ENCODE measurements around the gene DPF3.

DPF3 gene

DNA sequence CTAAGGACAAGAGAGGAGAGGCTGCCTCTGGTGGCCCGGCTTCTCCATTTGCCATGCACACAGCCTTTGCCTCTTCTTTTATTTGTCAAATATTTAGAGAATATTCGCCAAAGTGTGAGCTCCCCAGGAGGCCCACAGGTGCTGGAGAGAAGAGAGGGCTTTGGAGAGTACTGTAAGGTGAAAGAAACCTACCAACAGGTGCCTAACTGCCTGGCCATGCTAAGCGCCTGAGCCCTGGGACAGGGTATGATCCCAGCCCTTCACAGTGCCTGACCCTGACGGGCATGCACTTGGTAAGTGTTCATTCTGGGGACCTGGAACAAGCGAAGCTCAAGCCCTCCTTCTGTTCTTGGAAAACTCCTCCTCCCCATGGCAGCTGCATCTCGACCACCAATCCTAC, 106.1 kb downstream of the DPF3 start:
- TF ChIP-seq POLR2A (IDR thresholded peaks at IDR 0.05; ENCODE audit: low read depth, low read length): no peak
- TF ChIP-seq POU2F2 (IDR thresholded peaks at IDR 0.05; ENCODE audit: low read depth, low read length): no peak
- no peak for TF ChIP-seq PAX5 (IDR thresholded peaks at IDR 0.05; ENCODE audit: insufficient read depth, low read length, severe bottlenecking)
- TF ChIP-seq TAF1 (IDR thresholded peaks at IDR 0.05; ENCODE audit: low read depth, low read length): no peak
- no peak for TF ChIP-seq SPI1 (IDR thresholded peaks at IDR 0.05; ENCODE audit: low read depth, low read length)
- TF ChIP-seq POLR2AphosphoS5 (IDR thresholded peaks at IDR 0.05; ENCODE audit: low read depth, low read length): no peak
- FAIRE-seq (no peak), DNase-seq (ENCODE audit: insufficient read length, low spot score) (no peak)

DNA sequence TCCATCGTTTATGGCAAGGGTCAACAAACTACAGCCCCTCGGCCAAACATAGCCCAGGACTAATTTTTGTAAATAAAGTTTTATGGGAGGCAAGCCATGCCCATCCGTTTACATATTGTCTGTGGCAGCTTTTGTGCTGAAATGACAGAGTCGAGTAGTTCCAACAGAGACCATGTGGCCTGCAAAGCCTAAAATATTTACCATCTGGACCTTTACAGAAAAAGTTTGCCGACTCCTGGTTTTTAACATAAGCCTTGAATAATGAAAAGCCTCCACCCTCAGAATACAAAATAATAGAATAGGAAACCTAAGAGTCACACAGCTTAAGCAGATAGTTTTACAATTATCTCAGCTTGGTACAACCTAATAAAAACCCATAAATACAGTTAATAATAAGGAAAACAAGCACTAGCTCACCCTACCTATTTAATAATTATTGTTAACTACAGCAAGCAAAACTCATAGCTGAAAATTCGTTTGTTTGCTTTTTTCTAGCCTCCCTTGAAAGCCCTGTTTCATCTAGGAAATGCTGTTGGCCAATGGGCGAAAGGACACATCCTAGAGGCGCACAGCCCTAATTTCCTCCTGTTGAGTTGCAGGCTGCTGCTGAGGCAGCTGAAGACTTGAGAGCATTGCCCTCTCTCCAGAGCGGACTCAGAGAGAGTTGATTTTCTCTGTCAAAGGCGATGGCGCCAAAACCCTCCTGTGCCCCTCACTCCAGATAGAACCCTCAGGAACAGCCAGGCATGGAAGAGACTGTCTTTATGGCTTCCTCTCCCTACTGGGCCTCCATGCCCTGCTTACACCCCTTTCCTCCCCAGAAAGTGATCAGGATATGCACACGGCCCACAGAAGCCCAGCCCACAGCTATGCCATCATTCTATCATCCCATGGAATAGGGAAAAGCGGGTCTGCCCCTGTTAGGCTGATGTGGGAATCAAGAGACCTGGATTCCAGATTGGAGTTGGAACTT, 107.2 kb downstream of the DPF3 start:
- DNase-seq (ENCODE audit: insufficient read length, low spot score) (no peak), FAIRE-seq (no peak)
- TF ChIP-seq POLR2A (IDR thresholded peaks at IDR 0.05; ENCODE audit: low read depth, low read length) (no peak), POU2F2 (IDR thresholded peaks at IDR 0.05; ENCODE audit: low read depth, low read length) (no peak), POLR2AphosphoS5 (IDR thresholded peaks at IDR 0.05; ENCODE audit: low read depth, low read length) (no peak), PAX5 (IDR thresholded peaks at IDR 0.05; ENCODE audit: insufficient read depth, low read length, severe bottlenecking) (no peak), SPI1 (IDR thresholded peaks at IDR 0.05; ENCODE audit: low read depth, low read length) (no peak), TAF1 (IDR thresholded peaks at IDR 0.05; ENCODE audit: low read depth, low read length) (no peak)

DNA sequence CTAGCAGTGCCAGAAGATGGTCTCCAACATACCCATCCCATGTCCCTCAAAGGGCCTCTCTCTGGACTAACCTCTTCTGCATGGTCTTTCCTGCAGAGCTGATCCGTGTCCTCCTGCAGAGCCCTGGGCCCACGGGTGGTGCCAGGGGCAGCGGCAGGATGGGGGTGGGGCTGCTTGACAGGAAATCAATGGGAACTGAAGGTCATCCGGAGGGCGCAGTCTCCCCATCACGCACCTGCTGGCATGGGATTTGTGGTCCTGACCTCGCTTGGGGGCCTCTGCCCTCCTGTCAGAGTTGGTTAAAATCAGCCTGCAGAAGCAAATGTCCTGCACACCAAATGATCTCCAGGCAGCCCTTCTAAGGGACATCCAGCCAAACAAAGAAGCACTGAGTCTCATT, 110.2 kb downstream of the DPF3 start:
- FAIRE-seq: no peak
- TF ChIP-seq POLR2A (IDR thresholded peaks at IDR 0.05; ENCODE audit: low read depth, low read length) (no peak), SPI1 (IDR thresholded peaks at IDR 0.05; ENCODE audit: low read depth, low read length) (no peak), TAF1 (IDR thresholded peaks at IDR 0.05; ENCODE audit: low read depth, low read length) (no peak), POLR2AphosphoS5 (IDR thresholded peaks at IDR 0.05; ENCODE audit: low read depth, low read length) (no peak), PAX5 (IDR thresholded peaks at IDR 0.05; ENCODE audit: insufficient read depth, low read length, severe bottlenecking) (no peak), POU2F2 (IDR thresholded peaks at IDR 0.05; ENCODE audit: low read depth, low read length) (no peak)
- no peak for DNase-seq (ENCODE audit: insufficient read length, low spot score)

DNA sequence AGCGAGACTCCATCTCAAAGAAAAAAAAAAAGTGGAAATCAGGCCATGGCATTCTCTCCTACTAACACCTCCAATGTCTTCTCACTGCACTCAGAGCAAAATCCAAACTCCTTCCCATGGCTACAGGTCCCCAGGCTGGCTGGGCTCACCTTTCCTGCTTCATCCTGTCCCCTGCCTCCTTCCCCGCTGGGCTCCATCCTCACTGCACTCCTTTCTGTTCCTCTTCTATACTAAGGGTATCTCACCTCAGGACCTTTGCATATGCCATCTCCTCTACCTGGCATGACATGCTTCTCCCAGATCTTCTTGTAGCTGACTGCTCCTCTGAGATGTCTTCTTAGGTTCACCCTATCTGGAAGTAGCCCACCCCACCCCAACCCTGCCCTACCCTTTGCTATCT, 111.1 kb downstream of the DPF3 start:
- TF ChIP-seq POU2F2 (IDR thresholded peaks at IDR 0.05; ENCODE audit: low read depth, low read length) (no peak), POLR2A (IDR thresholded peaks at IDR 0.05; ENCODE audit: low read depth, low read length) (no peak), POLR2AphosphoS5 (IDR thresholded peaks at IDR 0.05; ENCODE audit: low read depth, low read length) (no peak), TAF1 (IDR thresholded peaks at IDR 0.05; ENCODE audit: low read depth, low read length) (no peak), SPI1 (IDR thresholded peaks at IDR 0.05; ENCODE audit: low read depth, low read length) (no peak), PAX5 (IDR thresholded peaks at IDR 0.05; ENCODE audit: insufficient read depth, low read length, severe bottlenecking) (no peak)
- DNase-seq (ENCODE audit: insufficient read length, low spot score) (no peak), FAIRE-seq (no peak)

DNA sequence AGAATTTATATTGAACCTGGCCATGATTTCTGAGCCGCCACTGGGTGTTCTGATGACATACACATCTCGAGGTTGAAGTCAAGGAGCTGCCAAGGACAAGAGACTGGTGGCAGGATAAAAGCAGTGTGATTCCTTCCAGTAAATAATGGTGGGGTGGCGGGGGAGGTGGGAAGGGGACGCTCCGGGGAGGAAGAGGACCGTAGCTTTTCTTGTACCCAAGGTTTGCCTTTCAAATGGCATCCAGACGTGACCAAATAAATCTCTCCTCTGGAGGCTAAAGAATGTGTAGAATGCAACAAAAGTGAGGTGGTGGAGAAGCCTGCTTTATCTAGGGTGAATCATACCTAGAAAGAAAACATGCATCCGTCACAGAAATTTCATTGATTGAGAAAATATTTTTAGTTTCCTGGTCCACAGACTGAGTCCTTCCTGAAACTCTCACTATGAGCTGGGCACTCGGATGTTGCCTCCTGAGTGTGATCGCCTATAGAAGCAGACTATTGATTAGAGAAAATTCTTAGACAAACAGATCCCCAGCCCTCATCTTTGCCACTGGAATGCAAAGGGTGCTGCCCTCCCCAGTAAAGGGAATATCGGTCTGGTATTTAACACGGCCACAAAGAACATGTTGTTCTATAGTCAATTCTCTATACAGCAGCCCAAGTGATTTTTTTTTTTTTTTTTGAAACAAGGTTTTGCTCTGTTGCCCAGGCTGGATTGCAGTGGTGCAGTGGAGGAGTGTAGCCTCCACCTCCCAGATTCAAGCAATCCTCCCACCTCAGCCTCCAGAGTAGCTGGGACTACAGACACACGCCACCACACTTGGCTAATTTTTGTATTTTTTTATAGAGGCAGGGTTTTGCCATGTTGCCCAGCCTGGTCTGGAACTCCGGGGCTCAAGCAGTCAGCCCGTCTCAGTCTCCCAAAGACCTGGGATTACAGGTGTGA, 112.1 kb downstream of the DPF3 start:
- no peak for DNase-seq (ENCODE audit: insufficient read length, low spot score)

DNA sequence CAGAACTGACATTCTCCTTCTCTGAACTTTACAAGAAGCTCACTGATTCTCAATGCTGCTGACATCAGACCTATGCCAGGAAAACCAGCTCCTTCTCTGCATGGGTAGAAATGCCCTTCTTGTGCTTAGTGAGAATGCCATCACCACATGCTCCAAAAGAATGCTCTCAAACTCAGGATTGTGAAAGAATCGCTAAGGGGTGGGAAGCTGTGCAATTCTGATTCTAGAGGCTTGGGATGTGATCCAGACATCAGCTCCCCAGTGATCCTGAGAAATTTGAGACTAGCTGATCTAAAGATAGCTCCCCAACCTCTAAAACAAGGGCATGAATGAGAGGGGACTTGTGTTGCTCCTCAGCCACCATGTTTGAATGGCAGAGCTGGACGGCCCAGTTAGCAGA, 113.2 kb downstream of the DPF3 start:
- no peak for DNase-seq (ENCODE audit: insufficient read length, low spot score)
- FAIRE-seq: no peak
- TF ChIP-seq SPI1 (IDR thresholded peaks at IDR 0.05; ENCODE audit: low read depth, low read length) (no peak), POU2F2 (IDR thresholded peaks at IDR 0.05; ENCODE audit: low read depth, low read length) (no peak), TAF1 (IDR thresholded peaks at IDR 0.05; ENCODE audit: low read depth, low read length) (no peak), POLR2AphosphoS5 (IDR thresholded peaks at IDR 0.05; ENCODE audit: low read depth, low read length) (no peak), POLR2A (IDR thresholded peaks at IDR 0.05; ENCODE audit: low read depth, low read length) (no peak), PAX5 (IDR thresholded peaks at IDR 0.05; ENCODE audit: insufficient read depth, low read length, severe bottlenecking) (no peak)

More for the DNA sequence above, 112.1 kb downstream of the DPF3 start:
- TF ChIP-seq POLR2A (IDR thresholded peaks at IDR 0.05; ENCODE audit: low read depth, low read length): no peak
- TF ChIP-seq PAX5 (IDR thresholded peaks at IDR 0.05; ENCODE audit: insufficient read depth, low read length, severe bottlenecking): no peak
- no peak for FAIRE-seq

DNA sequence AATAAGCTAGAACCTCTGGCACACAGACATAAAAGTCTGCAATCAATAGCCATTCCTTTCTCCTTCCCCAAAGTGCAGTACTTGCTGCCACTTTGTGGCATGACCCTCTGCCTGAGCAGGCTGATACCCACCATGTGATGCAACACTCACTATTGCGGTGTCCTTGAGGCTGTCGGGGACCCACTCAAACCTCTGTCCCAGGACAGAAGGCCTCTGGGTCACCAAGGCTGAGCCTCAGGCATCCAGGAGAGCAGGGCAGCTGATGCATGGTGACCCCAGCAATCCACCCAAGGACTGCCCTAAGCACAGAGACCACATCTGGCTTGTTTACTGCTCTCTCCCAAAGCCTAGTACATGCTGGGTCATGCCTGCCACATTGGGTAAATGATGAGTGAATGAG, 114.2 kb downstream of the DPF3 start:
- no peak for DNase-seq (ENCODE audit: insufficient read length, low spot score)
- no peak for TF ChIP-seq SPI1 (IDR thresholded peaks at IDR 0.05; ENCODE audit: low read depth, low read length)
- no peak for TF ChIP-seq TAF1 (IDR thresholded peaks at IDR 0.05; ENCODE audit: low read depth, low read length)
- TF ChIP-seq PAX5 (IDR thresholded peaks at IDR 0.05; ENCODE audit: insufficient read depth, low read length, severe bottlenecking): no peak
- TF ChIP-seq POLR2A (IDR thresholded peaks at IDR 0.05; ENCODE audit: low read depth, low read length): no peak
- no peak for TF ChIP-seq POLR2AphosphoS5 (IDR thresholded peaks at IDR 0.05; ENCODE audit: low read depth, low read length)
- no peak for TF ChIP-seq POU2F2 (IDR thresholded peaks at IDR 0.05; ENCODE audit: low read depth, low read length)
- FAIRE-seq: no peak

DNA sequence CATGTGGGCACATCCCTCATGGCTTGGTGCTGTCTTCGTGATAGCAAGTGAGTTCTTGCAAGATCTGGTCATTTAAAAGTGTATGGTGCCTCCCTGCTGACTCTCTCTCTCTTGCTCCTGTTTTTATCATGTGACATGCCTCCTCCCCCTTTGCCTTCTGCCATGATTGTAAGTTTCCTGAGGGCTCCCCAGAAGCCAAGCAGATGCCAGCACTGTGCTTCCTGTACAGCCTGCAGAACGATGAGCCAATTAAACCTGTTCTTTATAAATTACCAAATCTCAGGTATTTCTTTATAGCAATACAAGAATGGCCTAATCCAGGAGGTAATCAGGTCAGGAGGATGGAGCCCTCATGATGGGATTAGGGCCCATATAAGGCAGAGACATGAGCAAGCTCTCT, 116.3 kb downstream of the DPF3 start:
- DNase-seq (ENCODE audit: insufficient read length, low spot score) (no peak), FAIRE-seq (no peak)
- no peak for TF ChIP-seq SPI1 (IDR thresholded peaks at IDR 0.05; ENCODE audit: low read depth, low read length)
- TF ChIP-seq POLR2A (IDR thresholded peaks at IDR 0.05; ENCODE audit: low read depth, low read length): no peak
- TF ChIP-seq PAX5 (IDR thresholded peaks at IDR 0.05; ENCODE audit: insufficient read depth, low read length, severe bottlenecking): no peak
- no peak for TF ChIP-seq TAF1 (IDR thresholded peaks at IDR 0.05; ENCODE audit: low read depth, low read length)
- TF ChIP-seq POLR2AphosphoS5 (IDR thresholded peaks at IDR 0.05; ENCODE audit: low read depth, low read length): no peak
- TF ChIP-seq POU2F2 (IDR thresholded peaks at IDR 0.05; ENCODE audit: low read depth, low read length): no peak
